HG03280 (cell line): ENCODE results near the gene RINL.
"Not testable (repeated sequence)": the region's sequence is repeated elsewhere in the genome, so short reads cannot be mapped to it uniquely, and the experiment has no call there.

Source experiments
- ATAC-seq: cut with Tn5 transposase; IDR thresholded peaks from one replicate; pipeline ENCODE4 v1.9.1; 2021; ENCODE audit warnings: mild to moderate bottlenecking, moderate library complexity; ENCODE audit not compliant: unreplicated experiment

Gene RINL

GRCh38 chr19:38878575-38879399 lies 712 bp upstream of the RINL start:
- ATAC-seq: no peak

GRCh38 chr19:38875656-38876395 lies 2.2 kb downstream of the RINL start:
- ATAC-seq: no peak

GRCh38 chr19:38873400-38873799 lies 4.7 kb downstream of the RINL start:
- ATAC-seq: not testable (repeated sequence)

GRCh38 chr19:38870612-38871011 lies 7.5 kb downstream of the RINL start:
- no peak for ATAC-seq

GRCh38 chr19:38869836-38870607 lies 8.1 kb downstream of the RINL start:
- peak; percentile 71 for ATAC-seq

GRCh38 chr19:38869160-38869835 lies 8.8 kb downstream of the RINL start:
- ATAC-seq: no peak

- no peak for ATAC-seq
These were observed 9.5 kb downstream of the RINL start for GRCh38 chr19:38868551-38868950.

- ATAC-seq: no peak
These were observed 10.8 kb downstream of the RINL start for GRCh38 chr19:38867171-38867780.

GRCh38 chr19:38862321-38863059 lies 15.6 kb downstream of the RINL start:
- ATAC-seq: no peak

- ATAC-seq: no peak
These were observed 16.7 kb downstream of the RINL start for GRCh38 chr19:38861368-38861767.

- ATAC-seq: not testable (repeated sequence)
These were observed 18.4 kb downstream of the RINL start for GRCh38 chr19:38859631-38860204.

- no peak for ATAC-seq
These were observed 21.3 kb downstream of the RINL start for GRCh38 chr19:38856813-38857212.

GRCh38 chr19:38855751-38856150 lies 22.3 kb downstream of the RINL start:
- not testable (repeated sequence) for ATAC-seq

- ATAC-seq: not testable (repeated sequence)
These were observed 23.1 kb downstream of the RINL start for GRCh38 chr19:38854961-38855360.

- no peak for ATAC-seq
These were observed 24.9 kb downstream of the RINL start for GRCh38 chr19:38853214-38853613.

- ATAC-seq: no peak
These were observed 25.6 kb downstream of the RINL start for GRCh38 chr19:38852231-38853044.

- peak; percentile 28 for ATAC-seq
These were observed 26.3 kb downstream of the RINL start for GRCh38 chr19:38851622-38852230.

GRCh38 chr19:38850976-38851621 lies 27.0 kb downstream of the RINL start:
- ATAC-seq: no peak
